ENCODE measurements around the gene A1BG.

GRCh38 chr19:58355215-58355796, 2.0 kb upstream of the A1BG start:
- no peak for TF ChIP-seq POLR2A (IDR thresholded peaks at IDR 0.05)
- TF ChIP-seq CTCF (IDR thresholded peaks at IDR 0.05): no peak
